ENCODE measurements around the gene CUX1. TPM values are rescaled to one million over a fixed set of nuclear protein-coding genes. Genes with fewer than 3 reads are reported as not detected.

Gene CUX1
- total RNA-seq, 4 donors from 2014 or later: 52.5 to 93.6 (median 63.7) TPM

DNA sequence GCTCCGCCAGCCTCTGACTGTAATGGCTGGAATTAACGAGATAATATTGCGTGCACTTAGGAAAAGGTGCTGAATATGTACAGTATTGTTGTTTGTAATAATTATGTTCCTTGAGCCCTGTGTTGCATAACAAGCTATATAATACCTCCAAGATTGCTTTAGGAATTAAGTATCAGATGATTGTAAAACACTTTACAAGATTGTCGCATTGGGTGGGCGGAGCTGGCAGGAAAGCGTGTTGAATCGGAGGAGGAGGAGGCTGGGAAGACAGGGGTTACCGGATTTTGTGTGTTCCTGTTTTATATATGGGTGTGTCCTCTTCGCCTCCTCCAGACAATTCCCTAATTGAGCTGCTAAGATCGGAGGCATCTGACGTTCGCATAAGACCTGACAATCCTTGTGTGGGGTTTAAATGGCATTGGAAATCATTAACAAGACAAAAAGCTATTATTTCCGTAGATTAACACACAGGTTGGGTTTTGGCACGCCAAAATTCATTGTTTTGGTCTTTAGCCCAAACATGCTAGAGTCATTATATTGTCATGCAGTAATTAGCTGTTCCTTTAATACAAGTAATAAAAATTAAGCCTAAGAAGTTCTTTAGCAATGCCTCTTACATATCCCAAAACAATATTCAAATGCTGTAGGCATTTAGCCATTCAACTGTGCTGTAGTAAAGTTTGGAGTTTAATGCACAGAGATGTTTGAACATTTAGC lies 276.3 kb downstream of the CUX1 start:
- no peaks in the 10 kb centered on the region for H3K36me3 ChIP-seq
- DNase-seq (ENCODE audit: low spot score in 2 of 2): peak; percentile 23 to 28
- H3K4me1 ChIP-seq: peaks cover 14% of the 10 kb centered on the region
- no peaks in the 10 kb centered on the region for H3K27me3 ChIP-seq
- H3K27ac ChIP-seq: no peak overlapping the region
- peaks cover 8% of the 10 kb centered on the region for H3K9me3 ChIP-seq
- no peak for TF ChIP-seq POLR2AphosphoS5 (IDR thresholded peaks at IDR 0.05)
- TF ChIP-seq EP300 (IDR thresholded peaks at IDR 0.05): no peak
- no peak for TF ChIP-seq CTCF (IDR thresholded peaks at IDR 0.05)
- TF ChIP-seq POLR2A (IDR thresholded peaks at IDR 0.05): no peak
- no peak overlapping the region for H3K4me3 ChIP-seq
- 25% methylated on average over 14 of the region's 14 CpGs for WGBS

DNA sequence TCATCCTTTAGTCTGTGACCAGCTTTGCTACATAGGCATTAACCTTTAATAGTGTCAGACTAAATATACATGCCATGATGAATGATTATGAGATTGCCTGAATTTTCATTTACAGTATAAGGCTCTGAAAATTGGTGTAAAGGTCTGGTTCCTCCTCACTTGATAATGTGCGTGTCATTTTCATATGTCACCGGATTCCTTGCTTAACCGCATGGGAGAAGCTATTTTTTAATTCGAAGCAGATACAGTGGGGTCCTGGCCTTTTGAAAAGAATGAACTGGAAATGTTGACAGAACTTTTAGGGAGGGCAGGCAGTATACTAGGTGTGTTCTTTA lies 276.9 kb downstream of the CUX1 start:
- Histone ChIP-seq H3K4me1 (peaks cover 14% of the 10 kb centered on the region), H3K36me3 (no peaks in the 10 kb centered on the region), H3K27ac (no peak overlapping the region), H3K4me3 (no peak overlapping the region), H3K9me3 (peaks cover 3% of the 10 kb centered on the region), H3K27me3 (no peaks in the 10 kb centered on the region)
- no peak for DNase-seq (ENCODE audit: low spot score in 2 of 2)
- TF ChIP-seq CTCF (IDR thresholded peaks at IDR 0.05) (no peak), EP300 (IDR thresholded peaks at IDR 0.05) (no peak), POLR2A (IDR thresholded peaks at IDR 0.05) (no peak), POLR2AphosphoS5 (IDR thresholded peaks at IDR 0.05) (no peak)
- WGBS: 82% methylated on average over 4 of the region's 4 CpGs

DNA sequence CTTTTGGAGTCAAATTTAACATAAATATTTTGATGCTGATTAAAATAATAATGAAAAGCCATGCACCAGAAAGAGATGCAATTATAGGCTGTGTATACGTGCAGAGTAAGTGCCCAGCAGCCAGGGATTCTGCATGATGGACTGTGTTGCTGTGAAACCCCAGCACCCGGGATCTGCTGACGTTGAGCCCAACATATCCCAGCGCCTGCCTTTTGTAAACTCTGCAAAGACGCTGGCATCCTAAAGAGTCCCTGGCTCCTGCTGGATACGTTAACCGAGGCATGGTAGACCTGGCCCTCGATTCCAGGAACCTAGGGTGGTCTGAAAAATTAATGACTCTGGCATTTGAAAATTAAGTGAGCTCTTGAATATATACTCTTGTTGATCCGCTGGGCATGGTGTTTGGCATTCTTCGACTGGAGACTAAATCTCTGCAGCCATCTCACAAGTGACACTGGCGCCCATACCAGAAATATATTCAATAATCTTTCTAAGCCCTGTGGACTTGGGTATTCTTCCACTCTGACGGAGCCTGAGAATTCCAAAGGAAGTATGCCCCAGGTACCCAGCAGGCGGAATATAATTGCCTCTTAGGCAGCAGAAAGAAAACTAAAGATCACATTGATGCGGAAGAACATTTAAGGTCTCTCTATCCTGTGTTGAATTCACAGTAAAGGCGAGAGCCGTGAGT lies 278.0 kb downstream of the CUX1 start:
- Histone ChIP-seq H3K36me3 (no peaks in the 10 kb centered on the region), H3K27me3 (no peaks in the 10 kb centered on the region), H3K27ac (no peak overlapping the region), H3K9me3 (no peaks in the 10 kb centered on the region), H3K4me1 (peaks cover 14% of the 10 kb centered on the region), H3K4me3 (no peak overlapping the region)
- WGBS: 97% methylated on average over 16 of the region's 16 CpGs
- TF ChIP-seq EP300 (IDR thresholded peaks at IDR 0.05): no peak
- no peak for TF ChIP-seq POLR2A (IDR thresholded peaks at IDR 0.05)
- TF ChIP-seq CTCF (IDR thresholded peaks at IDR 0.05): no peak
- TF ChIP-seq POLR2AphosphoS5 (IDR thresholded peaks at IDR 0.05): no peak
- peak; percentile 27 to 43 for DNase-seq (ENCODE audit: low spot score in 2 of 2)

GRCh38 chr7:102096012-102096332 lies 278.5 kb downstream of the CUX1 start:
- H3K27ac ChIP-seq: no peak overlapping the region
- no peaks in the 10 kb centered on the region for H3K27me3 ChIP-seq
- TF ChIP-seq CTCF (IDR thresholded peaks at IDR 0.05) (no peak), POLR2AphosphoS5 (IDR thresholded peaks at IDR 0.05) (no peak), POLR2A (IDR thresholded peaks at IDR 0.05) (no peak), EP300 (IDR thresholded peaks at IDR 0.05) (no peak)
- H3K4me1 ChIP-seq: peaks cover 14% of the 10 kb centered on the region
- 92% methylated on average over 9 of the region's 10 CpGs for WGBS
- H3K36me3 ChIP-seq: peaks cover under 1% of the 10 kb centered on the region
- DNase-seq (ENCODE audit: low spot score in 2 of 2): peak; percentile 21 to 56
- no peak overlapping the region for H3K4me3 ChIP-seq
- H3K9me3 ChIP-seq: no peaks in the 10 kb centered on the region

DNA sequence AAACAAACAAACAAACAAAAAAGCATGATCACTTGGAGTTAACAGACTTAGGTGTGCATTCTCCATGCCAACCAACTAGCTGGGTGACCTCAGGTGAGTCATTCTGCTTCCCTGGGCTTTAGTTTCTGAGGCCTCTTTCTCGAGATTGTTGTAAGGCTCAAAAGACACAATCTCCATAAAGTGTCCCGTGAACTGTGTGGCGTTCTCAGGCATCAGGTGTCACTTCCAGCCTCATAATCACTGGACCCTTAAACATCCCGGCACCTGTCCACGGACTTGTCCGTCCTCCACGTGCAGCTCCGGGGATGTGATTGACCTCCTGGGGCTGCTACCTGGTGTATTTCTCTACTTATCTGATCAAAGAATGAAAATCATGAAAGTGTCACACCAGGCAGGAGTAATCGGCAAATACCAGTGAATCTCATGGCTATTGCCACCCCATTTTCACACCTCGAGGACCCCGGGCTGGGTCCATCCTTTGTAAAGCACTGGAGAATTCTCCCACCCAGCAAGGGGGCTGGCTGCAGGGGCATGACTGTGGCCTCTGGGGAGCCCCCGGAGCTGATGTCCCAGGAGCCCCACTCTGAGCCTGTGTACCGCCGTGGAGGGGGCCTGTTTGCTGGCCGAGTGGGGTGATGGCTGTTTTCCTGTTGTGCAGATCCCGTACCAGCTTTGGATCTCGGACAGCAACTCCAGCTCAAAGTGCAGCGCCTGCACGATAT lies 279.4 kb downstream of the CUX1 start:
- Histone ChIP-seq H3K4me1 (peaks cover 14% of the 10 kb centered on the region), H3K27ac (no peak overlapping the region), H3K4me3 (no peak overlapping the region), H3K27me3 (no peaks in the 10 kb centered on the region), H3K36me3 (peaks cover 5% of the 10 kb centered on the region), H3K9me3 (no peaks in the 10 kb centered on the region)
- no peak for TF ChIP-seq POLR2AphosphoS5 (IDR thresholded peaks at IDR 0.05)
- TF ChIP-seq EP300 (IDR thresholded peaks at IDR 0.05): no peak
- TF ChIP-seq POLR2A (IDR thresholded peaks at IDR 0.05): no peak
- TF ChIP-seq CTCF (IDR thresholded peaks at IDR 0.05): no peak
- WGBS: 95% methylated on average over 19 of the region's 19 CpGs
- DNase-seq (ENCODE audit: low spot score in 2 of 2): peak; percentile 46 to 52

Data from suprapubic skin (tissue), 4 donors.